Measurements from ENCODE around the gene GPR107. TPM values are rescaled to one million over a fixed set of nuclear protein-coding genes. Genes with fewer than 3 reads are reported as not detected.

GPR107 gene
- total and polyA plus RNA-seq, 12 donors: 8.9 to 45.9 (median 30.8) TPM

DNA sequence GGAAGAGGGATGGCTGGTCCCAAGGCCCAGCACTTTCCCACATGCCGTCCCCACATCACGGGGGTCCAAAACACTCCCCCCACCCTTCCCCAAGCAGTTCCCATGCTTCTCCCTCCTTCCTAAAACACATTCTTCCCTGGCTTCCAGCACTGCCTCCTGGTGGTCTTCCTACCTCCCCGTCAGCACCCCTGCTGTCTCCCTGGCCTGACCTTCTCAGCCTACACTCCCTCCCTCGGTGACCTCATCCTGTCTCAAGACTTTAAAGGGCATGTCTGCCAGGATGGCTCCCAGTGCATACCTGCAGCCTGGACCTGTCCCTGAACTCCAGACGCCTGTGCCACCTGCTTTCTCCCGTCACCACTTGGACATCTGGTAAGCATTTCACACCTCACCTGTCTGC is 114.2 kb downstream of the GPR107 start:
- TF ChIP-seq, protein P1, sequence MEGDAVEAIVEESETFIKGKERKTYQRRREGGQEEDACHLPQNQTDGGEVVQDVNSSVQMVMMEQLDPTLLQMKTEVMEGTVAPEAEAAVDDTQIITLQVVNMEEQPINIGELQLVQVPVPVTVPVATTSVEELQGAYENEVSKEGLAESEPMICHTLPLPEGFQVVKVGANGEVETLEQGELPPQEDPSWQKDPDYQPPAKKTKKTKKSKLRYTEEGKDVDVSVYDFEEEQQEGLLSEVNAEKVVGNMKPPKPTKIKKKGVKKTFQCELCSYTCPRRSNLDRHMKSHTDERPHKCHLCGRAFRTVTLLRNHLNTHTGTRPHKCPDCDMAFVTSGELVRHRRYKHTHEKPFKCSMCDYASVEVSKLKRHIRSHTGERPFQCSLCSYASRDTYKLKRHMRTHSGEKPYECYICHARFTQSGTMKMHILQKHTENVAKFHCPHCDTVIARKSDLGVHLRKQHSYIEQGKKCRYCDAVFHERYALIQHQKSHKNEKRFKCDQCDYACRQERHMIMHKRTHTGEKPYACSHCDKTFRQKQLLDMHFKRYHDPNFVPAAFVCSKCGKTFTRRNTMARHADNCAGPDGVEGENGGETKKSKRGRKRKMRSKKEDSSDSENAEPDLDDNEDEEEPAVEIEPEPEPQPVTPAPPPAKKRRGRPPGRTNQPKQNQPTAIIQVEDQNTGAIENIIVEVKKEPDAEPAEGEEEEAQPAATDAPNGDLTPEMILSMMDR (IDR thresholded peaks at IDR 0.05): no peak
- no peak for TF ChIP-seq POLR2A (IDR thresholded peaks at IDR 0.05)
- 69 to 86% (median 84%) methylated on average over 6 of the region's 6 CpGs for WGBS, 4 donors

DNA sequence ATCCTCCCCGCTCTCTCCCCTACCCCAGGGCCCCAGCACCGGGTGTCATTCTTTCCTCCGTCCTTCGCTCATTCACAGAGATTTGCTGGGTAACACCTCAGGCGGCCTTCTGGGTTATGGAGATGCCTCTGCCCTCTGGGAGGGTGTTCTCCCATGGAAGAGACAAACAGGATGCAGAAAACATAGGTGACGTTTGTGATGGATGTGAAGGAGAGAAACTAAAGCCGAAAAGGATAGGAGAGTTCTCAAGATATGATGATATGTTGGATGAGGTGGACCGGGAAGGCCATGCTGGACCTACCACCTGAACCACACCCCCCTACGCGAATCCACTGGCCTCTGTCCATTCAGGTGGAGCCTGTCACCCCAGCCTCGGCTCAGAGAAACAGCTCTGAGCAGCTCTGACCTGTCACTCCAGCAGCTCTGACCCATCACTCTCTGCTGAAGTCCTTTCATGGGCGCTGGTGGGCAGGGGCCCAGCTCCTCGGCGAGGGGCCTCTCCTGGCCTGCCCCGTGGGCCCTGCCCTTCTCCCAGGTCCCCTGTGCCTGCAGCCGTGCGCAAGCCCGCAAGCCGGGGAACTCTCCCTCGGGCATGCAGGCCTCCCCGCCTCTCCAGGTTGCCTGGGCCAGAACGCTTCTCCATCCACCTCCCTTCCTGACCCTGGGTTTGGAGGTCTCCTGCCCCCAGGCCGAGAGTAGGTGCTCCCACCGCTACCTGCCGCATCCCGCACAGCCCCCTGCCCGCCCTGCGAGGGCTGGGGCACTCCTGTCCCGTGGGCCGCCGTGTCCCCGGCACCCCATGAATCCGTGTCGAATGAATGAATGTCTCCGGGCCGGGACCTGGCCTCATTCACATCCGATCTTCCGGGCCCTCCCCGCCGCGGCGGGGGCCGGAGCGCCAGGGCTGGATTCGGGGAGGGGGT is 117.8 kb downstream of the GPR107 start:
- no peaks in the 10 kb centered on the region for H3K27me3 ChIP-seq
- peak in 1 of 7 donors; percentile 57 for DNase-seq
- intact Hi-C loops (cut with DNase I): no loop called here
- H3K4me3 ChIP-seq: peak overlapping the region in 2 of 4 donors; percentile 19 to 74
- TF ChIP-seq POLR2A (IDR thresholded peaks at IDR 0.05): no peak
- TF ChIP-seq, protein P1 (IDR thresholded peaks at IDR 0.05): no peak
- H3K9me3 ChIP-seq (replicated peaks in 1 of 3): no peaks in the 10 kb centered on the region
- peak overlapping the region in 2 of 5 donors; percentile 52 to 63 for H3K27ac ChIP-seq
- 39 to 76% (median 47%) methylated on average over 15 to 45 of the region's 45 CpGs for WGBS, 4 donors
- no peaks in the 10 kb centered on the region for H3K36me3 ChIP-seq (replicated peaks in 1 of 2)
- peaks cover 8 to 15% of the 10 kb centered on the region in 2 donors for H3K4me1 ChIP-seq (replicated peaks in 1 of 2)

More for the DNA sequence above, 114.2 kb downstream of the GPR107 start:
- H3K27me3 ChIP-seq: no peaks in the 10 kb centered on the region
- H3K9me3 ChIP-seq (replicated peaks in 1 of 3): no peaks in the 10 kb centered on the region
- intact Hi-C loops (cut with DNase I): no loop called here
- H3K27ac ChIP-seq: no peak overlapping the region
- no peak overlapping the region for H3K4me3 ChIP-seq
- H3K4me1 ChIP-seq (replicated peaks in 1 of 2): peaks cover 0 to 4% of the 10 kb centered on the region in 2 donors
- H3K36me3 ChIP-seq (replicated peaks in 1 of 2): no peaks in the 10 kb centered on the region
- DNase-seq: no peak

DNA sequence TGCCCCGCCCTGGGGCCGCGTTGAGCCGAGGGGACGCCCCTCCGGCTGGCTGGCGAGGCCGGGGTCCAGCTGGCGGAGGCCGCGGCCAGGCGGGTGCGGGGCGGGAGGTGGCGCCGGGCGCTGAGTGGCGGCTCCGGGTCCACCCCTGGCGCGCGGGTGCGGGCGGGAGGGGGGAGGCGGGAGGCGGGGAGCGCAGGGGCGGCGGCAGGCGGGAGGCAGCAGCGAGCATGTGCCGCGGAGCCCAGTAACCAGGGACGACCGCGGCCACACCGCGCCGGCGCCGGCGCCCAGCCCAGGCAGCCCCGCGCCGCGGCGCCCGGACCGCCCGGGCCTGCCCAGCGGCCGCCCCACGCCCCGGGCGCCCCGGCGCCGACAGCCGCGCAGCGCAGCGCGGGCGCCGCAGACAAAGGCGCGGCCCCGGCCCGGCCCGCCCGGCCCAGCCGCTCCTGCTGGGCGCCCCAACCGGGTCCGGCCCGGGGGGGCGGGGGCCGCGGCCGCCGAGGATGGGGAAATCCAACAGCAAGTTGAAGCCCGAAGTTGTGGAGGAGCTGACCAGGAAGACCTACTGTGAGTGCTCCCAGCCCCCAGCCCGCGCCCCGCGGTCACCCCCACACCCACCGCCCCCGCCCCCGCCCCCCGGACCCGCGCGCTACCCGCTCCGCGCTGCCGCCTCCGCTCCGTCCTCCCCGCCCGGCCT is 118.6 kb downstream of the GPR107 start, which contains the start of gene NCS1:
Gene NCS1, plus strand, starts transcription at position 244 of the 697 bp plus-strand sequence. Its CDS starts 260 bp downstream, at position 504.
- DNase-seq: peak; percentile 79 to 89 (median 85)
- H3K27me3 ChIP-seq: no peaks in the 10 kb centered on the region
- peak within 1 kb of the TSS in 4 of 5 donors; percentile 33 to 80 (median 76) for H3K27ac ChIP-seq
- H3K4me3 ChIP-seq: peak within 1 kb of the TSS in 3 of 4 donors; percentile 56 to 80 (median 56)
- no peaks in the 10 kb centered on the region for H3K9me3 ChIP-seq (replicated peaks in 1 of 3)
- no peaks in the 10 kb centered on the region for H3K36me3 ChIP-seq (replicated peaks in 1 of 2)
- intact Hi-C loops (cut with DNase I): no loop called here
- WGBS, 4 donors: 0% methylated on average over 1 to 86 of the region's 101 CpGs
- H3K4me1 ChIP-seq (replicated peaks in 1 of 2): peaks cover 8 to 15% of the 10 kb centered on the region in 2 donors
- no peak for TF ChIP-seq POLR2A (IDR thresholded peaks at IDR 0.05)
- TF ChIP-seq, protein P1 (IDR thresholded peaks at IDR 0.05): no peak
